Measurements from ENCODE around the gene AAMDC. TPM values are rescaled to one million over a fixed set of nuclear protein-coding genes. Genes with fewer than 3 reads are reported as not detected.
A peak's percentile ranks its signal among the peaks of the same experiment; 100 is the strongest.

Gene AAMDC
- total and polyA plus RNA-seq, 4 donors, result 26.2 to 77.9 (median 28.9) TPM

DNA sequence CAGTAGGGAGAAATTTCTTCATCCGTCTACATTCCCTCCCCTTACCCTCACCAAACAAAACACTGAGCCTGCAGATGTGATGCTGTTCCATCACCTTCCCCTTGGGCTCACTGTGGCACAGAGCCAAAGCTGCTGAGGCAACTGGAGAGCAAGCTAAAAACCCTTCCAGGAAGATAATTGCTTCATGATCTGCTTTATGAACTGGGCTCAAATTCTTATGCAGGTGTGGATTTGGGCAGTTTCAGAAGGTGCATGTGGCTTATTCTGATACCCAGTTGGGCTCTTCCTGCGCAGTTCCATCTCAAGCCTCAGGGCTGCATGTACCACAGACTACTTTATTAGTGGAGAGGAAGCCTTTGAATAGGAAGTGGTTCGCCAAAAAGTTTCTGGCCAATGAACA, 58.3 kb downstream of the AAMDC start:
- H3K9ac ChIP-seq (ENCODE audit: insufficient read depth in 1 of 2, low read length in 2 of 2), result no peak overlapping the region
- 73 to 78% methylated on average over 3 of the region's 3 CpGs for WGBS, 2 donors
- peak; percentile 56 to 75 (median 62) for DNase-seq
- no peak overlapping the region for H3K4me3 ChIP-seq
- peaks cover 0 to 4% (median 0%) of the 10 kb centered on the region in 5 donors for H3K4me1 ChIP-seq (ENCODE audit: control insufficient read depth in 5 of 5, insufficient read depth in 5 of 5, low read length in 5 of 5)
- H3K27ac ChIP-seq (ENCODE audit: low read depth in 1 of 2, low read length in 1 of 2), result no peak overlapping the region
- ATAC-seq (ENCODE audit: insufficient read depth, low FRiP score), result no peak
- TF ChIP-seq, protein P1, sequence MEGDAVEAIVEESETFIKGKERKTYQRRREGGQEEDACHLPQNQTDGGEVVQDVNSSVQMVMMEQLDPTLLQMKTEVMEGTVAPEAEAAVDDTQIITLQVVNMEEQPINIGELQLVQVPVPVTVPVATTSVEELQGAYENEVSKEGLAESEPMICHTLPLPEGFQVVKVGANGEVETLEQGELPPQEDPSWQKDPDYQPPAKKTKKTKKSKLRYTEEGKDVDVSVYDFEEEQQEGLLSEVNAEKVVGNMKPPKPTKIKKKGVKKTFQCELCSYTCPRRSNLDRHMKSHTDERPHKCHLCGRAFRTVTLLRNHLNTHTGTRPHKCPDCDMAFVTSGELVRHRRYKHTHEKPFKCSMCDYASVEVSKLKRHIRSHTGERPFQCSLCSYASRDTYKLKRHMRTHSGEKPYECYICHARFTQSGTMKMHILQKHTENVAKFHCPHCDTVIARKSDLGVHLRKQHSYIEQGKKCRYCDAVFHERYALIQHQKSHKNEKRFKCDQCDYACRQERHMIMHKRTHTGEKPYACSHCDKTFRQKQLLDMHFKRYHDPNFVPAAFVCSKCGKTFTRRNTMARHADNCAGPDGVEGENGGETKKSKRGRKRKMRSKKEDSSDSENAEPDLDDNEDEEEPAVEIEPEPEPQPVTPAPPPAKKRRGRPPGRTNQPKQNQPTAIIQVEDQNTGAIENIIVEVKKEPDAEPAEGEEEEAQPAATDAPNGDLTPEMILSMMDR (IDR thresholded peaks at IDR 0.05; ENCODE audit: control extremely low read depth, extremely low read depth), result no peak
- H3K9me3 ChIP-seq (ENCODE audit: control insufficient read depth in 4 of 4, insufficient read depth in 3 of 4, low read length in 3 of 4), result peaks cover 0 to 2% (median 0%) of the 10 kb centered on the region in 4 donors
- H3K27me3 ChIP-seq (ENCODE audit: control insufficient read depth in 3 of 3, insufficient read depth in 3 of 3, low read length in 2 of 3), result no peaks in the 10 kb centered on the region
- peaks cover 21 to 38% (median 32%) of the 10 kb centered on the region in 4 donors for H3K36me3 ChIP-seq (ENCODE audit: control insufficient read depth in 4 of 4, insufficient read depth in 4 of 4, low read length in 4 of 4)

DNA sequence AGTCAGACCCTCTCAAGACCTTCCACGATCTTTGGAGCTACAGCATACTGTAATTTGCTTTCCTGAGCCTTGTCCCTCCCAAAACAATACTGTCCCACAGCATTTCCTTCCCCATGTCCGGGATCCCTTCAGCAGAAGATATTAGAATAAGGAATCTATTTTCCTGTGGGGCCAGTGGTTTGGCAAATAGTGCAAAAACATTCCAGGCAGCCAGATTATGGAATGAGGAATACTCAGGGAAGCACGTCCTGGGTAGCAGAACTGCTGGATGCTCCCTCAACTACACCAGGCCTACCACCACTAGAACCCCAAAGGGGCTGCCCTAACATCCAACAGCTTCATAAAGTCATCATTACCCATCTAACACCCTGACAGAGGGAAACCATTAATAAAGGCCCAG, 61.5 kb downstream of the AAMDC start:
- Histone ChIP-seq H3K36me3 (ENCODE audit: control insufficient read depth in 4 of 4, insufficient read depth in 4 of 4, low read length in 4 of 4) (peaks cover 17 to 39% (median 27%) of the 10 kb centered on the region in 4 donors), H3K9ac (ENCODE audit: insufficient read depth in 1 of 2, low read length in 2 of 2) (no peak overlapping the region), H3K4me1 (ENCODE audit: control insufficient read depth in 5 of 5, insufficient read depth in 5 of 5, low read length in 5 of 5) (peaks cover 0 to 4% (median 0%) of the 10 kb centered on the region in 5 donors), H3K4me3 (no peak overlapping the region), H3K9me3 (ENCODE audit: control insufficient read depth in 4 of 4, insufficient read depth in 3 of 4, low read length in 3 of 4) (peaks cover 0 to 2% (median 0%) of the 10 kb centered on the region in 4 donors), H3K27me3 (ENCODE audit: control insufficient read depth in 3 of 3, insufficient read depth in 3 of 3, low read length in 2 of 3) (no peaks in the 10 kb centered on the region), H3K27ac (ENCODE audit: low read depth in 1 of 2, low read length in 1 of 2) (no peak overlapping the region)
- TF ChIP-seq, protein P1 (IDR thresholded peaks at IDR 0.05; ENCODE audit: control extremely low read depth, extremely low read depth), result no peak
- 72 to 76% methylated on average over 3 of the region's 3 CpGs for WGBS, 2 donors
- ATAC-seq (ENCODE audit: insufficient read depth, low FRiP score), result no peak
- no peak for DNase-seq

DNA sequence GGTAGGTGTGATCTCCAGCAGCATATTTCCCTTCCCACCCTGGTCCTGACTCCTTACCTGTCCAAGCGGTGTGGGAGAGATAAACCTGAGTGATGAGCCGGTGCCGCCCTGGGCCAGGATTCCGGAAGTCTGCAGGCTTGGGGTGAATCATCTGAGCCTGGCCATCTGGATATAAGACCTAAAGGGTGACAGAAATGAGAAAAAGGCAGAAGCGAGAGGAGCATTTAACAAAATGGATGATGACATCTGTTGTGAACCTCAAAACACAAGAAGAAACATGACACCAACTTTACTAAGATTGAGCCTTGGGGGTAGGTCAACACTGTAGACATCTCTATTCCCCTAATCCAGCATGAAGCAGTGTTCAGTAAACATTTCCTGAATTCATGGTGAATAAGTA, 62.8 kb downstream of the AAMDC start:
- Histone ChIP-seq H3K27ac (ENCODE audit: low read depth in 1 of 2, low read length in 1 of 2) (no peak overlapping the region), H3K9ac (ENCODE audit: insufficient read depth in 1 of 2, low read length in 2 of 2) (no peak overlapping the region), H3K36me3 (ENCODE audit: control insufficient read depth in 4 of 4, insufficient read depth in 4 of 4, low read length in 4 of 4) (peaks cover 13 to 37% (median 25%) of the 10 kb centered on the region in 4 donors), H3K4me1 (ENCODE audit: control insufficient read depth in 5 of 5, insufficient read depth in 5 of 5, low read length in 5 of 5) (peaks cover 0 to 4% (median 0%) of the 10 kb centered on the region in 5 donors), H3K4me3 (no peak overlapping the region), H3K9me3 (ENCODE audit: control insufficient read depth in 4 of 4, insufficient read depth in 3 of 4, low read length in 3 of 4) (peaks cover 0 to under 1% (median 0%) of the 10 kb centered on the region in 4 donors), H3K27me3 (ENCODE audit: control insufficient read depth in 3 of 3, insufficient read depth in 3 of 3, low read length in 2 of 3) (no peaks in the 10 kb centered on the region)
- WGBS, 2 donors, result 93 to 98% methylated on average over 5 of the region's 5 CpGs
- DNase-seq (no peak), ATAC-seq (ENCODE audit: insufficient read depth, low FRiP score) (no peak)
- TF ChIP-seq, protein P1 (IDR thresholded peaks at IDR 0.05; ENCODE audit: control extremely low read depth, extremely low read depth), result no peak

Measured in lung (tissue), 12 donors.